GM19099 (cell line): ENCODE data around the gene SPOPL.

Experiments used
- POLR2A ChIP-seq: IDR thresholded peaks from 3 replicates; pipeline ENCODE4 v1.6.1; 2011; ENCODE audit warnings: low read depth; ENCODE audit not compliant: insufficient read length; ENCODE audit errors: extremely low read depth

SPOPL gene

DNA sequence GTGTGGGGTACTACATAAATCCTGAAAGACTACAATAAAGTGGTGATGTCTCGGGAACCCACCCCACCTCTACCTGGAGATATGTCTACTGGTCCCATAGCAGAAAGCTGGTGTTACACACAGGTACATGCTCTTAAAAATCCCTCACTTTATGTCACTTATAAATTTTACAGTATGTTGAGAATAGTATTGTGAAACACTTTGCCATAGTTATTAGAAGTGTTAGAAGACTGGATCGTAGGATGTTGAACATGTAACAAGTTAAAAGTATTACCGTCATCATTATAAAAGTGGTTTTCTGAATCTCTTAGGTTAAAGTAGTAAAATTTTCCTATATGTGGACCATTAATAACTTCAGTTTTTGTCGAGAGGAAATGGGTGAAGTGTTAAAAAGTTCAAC, 48.6 kb downstream of the SPOPL start:
- no peak for TF ChIP-seq POLR2A

DNA sequence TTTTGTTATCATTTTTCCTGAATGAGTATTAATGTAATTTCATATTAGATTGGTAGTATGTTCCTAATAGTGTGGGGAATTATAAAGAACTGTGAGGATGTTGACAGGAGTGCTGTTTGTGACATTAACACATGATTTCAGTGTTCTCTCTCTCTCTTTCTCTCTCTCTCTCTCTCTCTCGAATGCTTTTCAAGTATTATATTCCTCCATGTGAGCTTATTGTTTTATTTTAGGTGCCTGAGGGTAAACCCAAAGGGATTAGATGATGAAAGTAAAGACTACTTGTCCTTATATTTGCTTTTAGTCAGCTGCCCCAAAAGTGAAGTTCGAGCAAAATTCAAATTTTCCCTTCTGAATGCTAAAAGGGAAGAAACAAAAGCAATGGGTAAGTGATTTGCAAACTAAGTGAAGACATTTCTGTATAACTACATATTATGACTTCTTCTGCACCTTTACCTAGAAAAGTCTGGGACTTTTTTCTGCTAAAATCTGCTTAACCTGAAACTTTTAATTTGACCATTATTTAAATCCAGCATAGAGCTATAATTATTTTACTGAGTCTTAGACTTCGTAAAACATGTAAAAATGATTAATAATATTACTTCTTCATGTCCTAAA, 49.2 kb downstream of the SPOPL start:
- no peak for TF ChIP-seq POLR2A

- TF ChIP-seq POLR2A, result no peak
Observed at GRCh38 chr2:138554123-138554522, 52.6 kb downstream of the SPOPL start.

DNA sequence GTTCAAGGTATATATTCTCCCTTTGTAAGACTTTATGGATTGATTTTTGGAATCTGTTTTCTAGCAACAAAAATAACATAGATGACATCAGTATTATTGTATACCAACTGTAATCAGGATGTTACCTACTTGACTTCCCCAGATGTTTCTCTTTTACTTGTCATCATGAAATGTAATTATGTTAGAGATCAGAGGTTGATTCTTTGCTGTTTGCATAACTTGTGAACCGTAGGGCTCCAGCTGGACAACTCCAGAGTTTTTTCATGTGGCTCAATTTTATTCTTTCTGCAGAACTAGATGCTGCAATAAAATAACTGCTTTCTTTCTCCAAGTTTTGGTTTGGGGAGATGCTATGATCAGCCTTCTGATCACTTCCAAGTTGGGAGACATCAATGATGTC, 58.1 kb downstream of the SPOPL start:
- TF ChIP-seq POLR2A, result no peak

- no peak for TF ChIP-seq POLR2A
Observed at GRCh38 chr2:138564586-138565229, 63.1 kb downstream of the SPOPL start.

DNA sequence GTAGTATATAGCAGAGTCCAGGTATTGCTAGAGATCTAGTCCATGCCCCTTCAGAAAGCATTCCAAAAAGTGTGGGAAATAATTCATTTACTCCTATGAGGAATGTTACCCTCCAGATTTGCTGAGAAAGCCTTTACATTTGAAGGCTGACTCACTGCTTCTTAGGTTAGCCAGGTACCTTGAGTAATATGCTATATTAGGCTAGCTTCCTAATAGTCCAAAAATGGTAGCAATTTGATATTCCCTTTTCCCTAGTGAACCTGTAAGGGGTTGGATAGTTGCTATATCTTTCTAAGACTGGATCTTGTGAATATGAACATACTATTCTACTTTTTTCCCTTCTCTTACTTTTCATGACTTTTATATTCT, 63.6 kb downstream of the SPOPL start:
- no peak for TF ChIP-seq POLR2A

DNA sequence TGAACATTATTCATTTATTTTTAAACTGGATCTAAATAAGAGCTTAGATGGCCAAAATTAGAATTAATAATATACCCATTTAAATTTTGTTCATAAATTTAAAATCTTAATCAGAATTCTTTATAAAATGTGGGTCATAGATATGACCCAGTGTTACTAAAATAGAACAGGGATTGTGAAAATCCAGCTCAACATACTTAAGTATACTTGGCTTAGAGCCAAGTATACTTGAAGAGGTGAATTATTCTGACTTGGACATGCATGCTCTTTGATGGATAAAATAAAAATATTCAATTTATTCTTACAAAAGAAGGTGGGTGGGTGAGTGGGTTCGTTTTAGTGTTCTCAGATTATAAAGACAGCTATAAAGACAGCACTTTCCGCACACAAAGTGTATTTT, 70.7 kb downstream of the SPOPL start:
- no peak for TF ChIP-seq POLR2A

GRCh38 chr2:138577066-138577465, 75.5 kb downstream of the SPOPL start:
- no peak for TF ChIP-seq POLR2A

- TF ChIP-seq POLR2A, result no peak
Observed at GRCh38 chr2:138579556-138579955, 78.0 kb downstream of the SPOPL start.

DNA sequence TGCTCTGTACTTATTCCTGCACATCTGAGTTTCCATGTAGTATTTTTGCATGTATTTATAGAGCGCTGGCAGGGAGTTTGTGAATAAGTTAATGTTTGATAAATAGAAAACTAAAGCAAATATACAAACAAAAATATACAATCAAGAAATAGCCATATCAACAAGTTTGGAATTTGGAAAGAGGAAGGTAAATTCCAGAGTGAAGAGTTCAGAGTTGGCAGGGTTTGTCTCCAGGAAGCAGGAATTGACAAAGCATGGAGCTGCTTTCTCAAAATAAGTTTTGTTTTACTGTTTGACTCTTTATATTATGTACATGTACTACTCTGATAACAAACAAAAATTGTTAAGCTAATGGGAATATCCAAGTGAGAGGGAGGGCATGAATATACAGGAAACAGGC, 80.3 kb downstream of the SPOPL start:
- no peak for TF ChIP-seq POLR2A

DNA sequence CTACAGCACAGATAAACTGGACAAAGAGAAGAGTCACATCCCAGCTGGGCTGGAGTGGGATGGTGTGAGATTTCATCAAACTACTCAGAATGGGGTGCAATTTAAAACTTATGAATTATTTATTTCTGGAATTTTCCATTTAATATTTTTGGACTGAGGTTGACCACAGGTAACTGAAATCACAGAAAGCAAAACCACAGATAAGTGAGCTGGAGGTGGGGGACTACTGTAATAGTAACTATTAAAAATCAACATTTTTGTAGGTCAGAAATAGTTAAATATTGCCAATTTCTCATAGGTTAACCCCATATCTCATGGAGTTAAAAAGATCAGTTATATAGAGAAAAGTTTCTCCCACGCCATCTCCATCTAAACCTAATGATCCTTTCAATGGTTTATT, 88.1 kb downstream of the SPOPL start:
- no peak for TF ChIP-seq POLR2A

- no peak for TF ChIP-seq POLR2A
Observed at GRCh38 chr2:138596403-138596802, 94.8 kb downstream of the SPOPL start.

GRCh38 chr2:138600732-138601457, 99.3 kb downstream of the SPOPL start:
- no peak for TF ChIP-seq POLR2A

- TF ChIP-seq POLR2A, result no peak
Observed at GRCh38 chr2:138601458-138602165, 100.0 kb downstream of the SPOPL start.

DNA sequence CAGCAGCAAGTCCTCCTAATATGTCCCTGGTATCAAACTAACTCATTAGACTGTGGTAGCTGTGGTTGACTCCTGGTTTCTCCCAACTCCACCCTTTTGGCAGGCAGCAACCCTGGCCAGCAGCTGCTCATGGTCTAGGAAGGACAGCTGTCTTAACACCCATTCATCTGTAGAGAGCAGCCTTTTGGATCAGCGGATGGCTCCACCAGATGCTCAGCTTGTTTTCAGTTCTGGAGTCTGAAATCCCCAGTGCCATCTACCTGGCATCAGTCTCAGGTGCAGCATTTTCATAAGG, 100.5 kb downstream of the SPOPL start:
- TF ChIP-seq POLR2A, result no peak

DNA sequence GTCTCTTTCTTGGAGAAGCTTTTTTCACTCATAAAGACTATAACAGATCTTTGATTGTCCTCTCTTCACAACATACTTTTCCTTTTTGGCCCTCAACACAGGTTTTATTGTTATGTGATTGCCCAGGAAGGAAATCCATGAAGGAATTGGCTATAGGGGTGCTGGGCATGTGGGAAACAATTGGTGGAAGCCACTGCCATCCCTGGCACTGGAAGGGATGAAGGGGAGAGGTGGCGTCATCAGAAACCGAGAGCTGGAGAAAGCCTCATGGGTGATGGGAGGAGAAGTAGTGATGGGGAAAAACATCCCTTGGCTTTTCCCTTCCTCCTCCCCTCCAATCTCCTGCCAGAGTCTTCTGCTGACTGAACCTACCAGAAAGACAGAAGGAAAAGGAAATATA, 106.2 kb downstream of the SPOPL start:
- no peak for TF ChIP-seq POLR2A
